Transverse colon (tissue), 4 donors: ENCODE data around the gene OXTR.

Source experiments
- POLR2A ChIP-seq: fragments of 450-650 bp; IDR thresholded peaks from one replicate; pipeline ENCODE4 v1.6.1; 2016; ENCODE audit warnings: antibody characterized with exemption, mild to moderate bottlenecking, moderate library complexity
- POLR2AphosphoS5 ChIP-seq, 3 donors: sonication (generic); formaldehyde crosslinking; IDR thresholded peaks; one replicate each; pipeline ENCODE4 v1.6.1; 2016; ENCODE audit warnings: antibody characterized with exemption in 3 of 3
- TF ChIP-seq, protein P1 (sequence below), 5 experiments: fragments of 200-600 bp in 3 of 5; fragments of 450-650 bp in 2 of 5; sonication (generic) in 3 of 5; IDR thresholded peaks; 1 replicate in 2 of 5; 2 replicates in 3 of 5; pipeline ENCODE4 v1.5.1; 2016 to 2017; ENCODE audit warnings: antibody characterized with exemption in 5 of 5, inconsistent platforms in 3 of 5, mild to moderate bottlenecking in 2 of 5, moderate library complexity in 1 of 5

GRCh38 chr3:8752832-8753231 is 16.6 kb downstream of the OXTR start:
- TF ChIP-seq, protein P1, sequence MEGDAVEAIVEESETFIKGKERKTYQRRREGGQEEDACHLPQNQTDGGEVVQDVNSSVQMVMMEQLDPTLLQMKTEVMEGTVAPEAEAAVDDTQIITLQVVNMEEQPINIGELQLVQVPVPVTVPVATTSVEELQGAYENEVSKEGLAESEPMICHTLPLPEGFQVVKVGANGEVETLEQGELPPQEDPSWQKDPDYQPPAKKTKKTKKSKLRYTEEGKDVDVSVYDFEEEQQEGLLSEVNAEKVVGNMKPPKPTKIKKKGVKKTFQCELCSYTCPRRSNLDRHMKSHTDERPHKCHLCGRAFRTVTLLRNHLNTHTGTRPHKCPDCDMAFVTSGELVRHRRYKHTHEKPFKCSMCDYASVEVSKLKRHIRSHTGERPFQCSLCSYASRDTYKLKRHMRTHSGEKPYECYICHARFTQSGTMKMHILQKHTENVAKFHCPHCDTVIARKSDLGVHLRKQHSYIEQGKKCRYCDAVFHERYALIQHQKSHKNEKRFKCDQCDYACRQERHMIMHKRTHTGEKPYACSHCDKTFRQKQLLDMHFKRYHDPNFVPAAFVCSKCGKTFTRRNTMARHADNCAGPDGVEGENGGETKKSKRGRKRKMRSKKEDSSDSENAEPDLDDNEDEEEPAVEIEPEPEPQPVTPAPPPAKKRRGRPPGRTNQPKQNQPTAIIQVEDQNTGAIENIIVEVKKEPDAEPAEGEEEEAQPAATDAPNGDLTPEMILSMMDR (IDR thresholded peaks at IDR 0.05), result no peak
- TF ChIP-seq POLR2AphosphoS5 (IDR thresholded peaks at IDR 0.05) (no peak), POLR2A (no peak)
